Measurements from ENCODE around the gene ANGPTL2.

DNA sequence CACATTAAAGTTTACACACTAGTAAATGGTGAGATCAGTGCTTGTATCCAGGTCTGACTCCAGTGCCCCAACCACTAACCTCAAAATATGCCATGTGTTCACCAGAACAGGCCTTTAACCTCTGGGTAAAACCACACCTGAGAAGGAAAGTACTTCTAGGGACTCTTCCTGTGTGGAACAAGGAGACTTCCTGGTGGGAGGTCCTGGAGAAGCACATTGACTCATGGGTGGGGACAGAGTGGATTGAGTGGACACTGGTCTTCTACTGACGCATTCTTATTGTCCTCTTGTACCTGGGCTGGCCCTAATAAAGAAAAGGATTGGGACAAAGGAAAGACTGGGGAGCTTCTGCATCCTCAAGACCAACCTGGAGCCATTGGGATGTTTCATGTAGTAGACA, 43.4 kb downstream of the ANGPTL2 start:
- TF ChIP-seq, protein P1, sequence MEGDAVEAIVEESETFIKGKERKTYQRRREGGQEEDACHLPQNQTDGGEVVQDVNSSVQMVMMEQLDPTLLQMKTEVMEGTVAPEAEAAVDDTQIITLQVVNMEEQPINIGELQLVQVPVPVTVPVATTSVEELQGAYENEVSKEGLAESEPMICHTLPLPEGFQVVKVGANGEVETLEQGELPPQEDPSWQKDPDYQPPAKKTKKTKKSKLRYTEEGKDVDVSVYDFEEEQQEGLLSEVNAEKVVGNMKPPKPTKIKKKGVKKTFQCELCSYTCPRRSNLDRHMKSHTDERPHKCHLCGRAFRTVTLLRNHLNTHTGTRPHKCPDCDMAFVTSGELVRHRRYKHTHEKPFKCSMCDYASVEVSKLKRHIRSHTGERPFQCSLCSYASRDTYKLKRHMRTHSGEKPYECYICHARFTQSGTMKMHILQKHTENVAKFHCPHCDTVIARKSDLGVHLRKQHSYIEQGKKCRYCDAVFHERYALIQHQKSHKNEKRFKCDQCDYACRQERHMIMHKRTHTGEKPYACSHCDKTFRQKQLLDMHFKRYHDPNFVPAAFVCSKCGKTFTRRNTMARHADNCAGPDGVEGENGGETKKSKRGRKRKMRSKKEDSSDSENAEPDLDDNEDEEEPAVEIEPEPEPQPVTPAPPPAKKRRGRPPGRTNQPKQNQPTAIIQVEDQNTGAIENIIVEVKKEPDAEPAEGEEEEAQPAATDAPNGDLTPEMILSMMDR (IDR thresholded peaks at IDR 0.05; ENCODE audit: low read depth, low read length, missing input control) = no peak
- TF ChIP-seq TAF1 (conservative IDR thresholded peaks at IDR 0.05) = no peak
- TF ChIP-seq, protein P2, sequence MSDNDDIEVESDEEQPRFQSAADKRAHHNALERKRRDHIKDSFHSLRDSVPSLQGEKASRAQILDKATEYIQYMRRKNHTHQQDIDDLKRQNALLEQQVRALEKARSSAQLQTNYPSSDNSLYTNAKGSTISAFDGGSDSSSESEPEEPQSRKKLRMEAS (IDR thresholded peaks at IDR 0.05) = no peak
- TF ChIP-seq, protein P3, sequence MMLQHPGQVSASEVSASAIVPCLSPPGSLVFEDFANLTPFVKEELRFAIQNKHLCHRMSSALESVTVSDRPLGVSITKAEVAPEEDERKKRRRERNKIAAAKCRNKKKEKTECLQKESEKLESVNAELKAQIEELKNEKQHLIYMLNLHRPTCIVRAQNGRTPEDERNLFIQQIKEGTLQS (IDR thresholded peaks at IDR 0.05) = no peak
